ENCODE results near the gene PPARGC1A.
A peak's percentile ranks its signal among the peaks of the same experiment; 100 is the strongest.

PPARGC1A gene

GRCh38 chr4:23889814-23890341, at the start of gene PPARGC1A:
Gene PPARGC1A, minus strand, starts transcription at chr4:23890047. Its CDS starts 90 bp downstream, at chr4:23889957.
- Mint-ChIP-seq H3K27ac (no peak within 1 kb of the TSS), H3K4me3 (peak within 1 kb of the TSS; percentile 85)

GRCh38 chr4:23938796-23939195, 48.9 kb upstream of the PPARGC1A start:
- no peaks in the 10 kb centered on the region for H3K27me3 Mint-ChIP-seq (ENCODE audit: low read depth, poor library complexity)
- H3K4me3 Mint-ChIP-seq, result no peak overlapping the region
- no peaks in the 10 kb centered on the region for H3K9me3 Mint-ChIP-seq
- H3K36me3 Mint-ChIP-seq (ENCODE audit: low read depth), result no peaks in the 10 kb centered on the region
- TF ChIP-seq CTCF (IDR thresholded peaks at IDR 0.05), result no peak
- no peak for DNase-seq
- H3K27ac Mint-ChIP-seq, result no peak overlapping the region
- H3K4me1 Mint-ChIP-seq, result peaks cover 12% of the 10 kb centered on the region

More at GRCh38 chr4:23889814-23890341, at the start of gene PPARGC1A:
- Mint-ChIP-seq H3K36me3 (ENCODE audit: low read depth) (no peaks in the 10 kb centered on the region), H3K4me1 (peaks cover 27% of the 10 kb centered on the region), H3K27me3 (ENCODE audit: low read depth, poor library complexity) (peaks cover 29% of the 10 kb centered on the region), H3K9me3 (no peaks in the 10 kb centered on the region)
- TF ChIP-seq CTCF (IDR thresholded peaks at IDR 0.05), result no peak
- DNase-seq, result peak; percentile 51

GRCh38 chr4:23937173-23937572, 47.3 kb upstream of the PPARGC1A start:
- H3K4me3 Mint-ChIP-seq, result no peak overlapping the region
- H3K4me1 Mint-ChIP-seq, result peaks cover 1% of the 10 kb centered on the region
- DNase-seq, result no peak
- H3K36me3 Mint-ChIP-seq (ENCODE audit: low read depth), result no peaks in the 10 kb centered on the region
- no peak for TF ChIP-seq CTCF (IDR thresholded peaks at IDR 0.05)
- H3K27ac Mint-ChIP-seq, result no peak overlapping the region
- H3K9me3 Mint-ChIP-seq, result no peaks in the 10 kb centered on the region
- H3K27me3 Mint-ChIP-seq (ENCODE audit: low read depth, poor library complexity), result no peaks in the 10 kb centered on the region

DNA sequence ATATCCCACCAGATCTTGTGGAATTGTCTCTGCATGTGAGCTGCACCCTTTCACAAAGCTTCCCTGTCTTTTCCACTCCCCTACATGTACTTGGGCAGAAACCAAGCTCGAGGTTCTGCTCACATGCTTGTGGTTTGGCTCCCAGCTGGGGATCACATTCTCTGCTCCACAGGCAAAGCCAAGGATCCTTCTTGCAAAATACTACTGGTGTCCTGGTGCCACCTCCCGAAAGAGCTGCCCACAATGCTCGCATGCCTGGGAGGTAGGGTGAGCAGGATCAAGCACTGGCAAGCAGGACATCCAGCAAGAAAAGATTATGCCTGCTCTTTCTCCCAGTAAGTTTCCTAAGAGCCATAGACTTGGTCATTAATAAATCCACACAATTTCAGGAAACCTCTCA, 45.1 kb upstream of the PPARGC1A start:
- no peak overlapping the region for H3K27ac Mint-ChIP-seq
- no peak for DNase-seq

DNA sequence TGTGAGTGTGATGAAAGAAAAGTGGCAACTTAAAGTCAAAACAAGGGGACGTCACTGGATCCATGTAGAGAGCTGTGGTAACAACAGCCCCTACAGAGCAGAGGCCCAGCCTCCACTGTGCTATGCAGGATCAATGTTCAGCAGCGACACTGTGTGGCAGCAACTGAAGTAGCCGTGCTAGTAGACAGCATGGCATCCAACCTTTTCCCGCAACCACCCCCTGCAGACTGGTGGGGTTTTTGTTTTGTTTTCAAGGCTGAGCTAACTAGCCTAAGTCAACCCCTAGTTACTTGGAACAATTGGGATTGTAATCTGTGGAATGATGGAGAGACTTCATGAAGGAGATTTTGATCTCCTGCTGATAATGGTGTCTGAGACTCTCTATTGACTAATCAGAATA, 44.4 kb upstream of the PPARGC1A start:
- Mint-ChIP-seq H3K4me1 (peaks cover 13% of the 10 kb centered on the region), H3K36me3 (ENCODE audit: low read depth) (no peaks in the 10 kb centered on the region), H3K27ac (no peak overlapping the region), H3K27me3 (ENCODE audit: low read depth, poor library complexity) (no peaks in the 10 kb centered on the region), H3K4me3 (no peak overlapping the region), H3K9me3 (no peaks in the 10 kb centered on the region)
- no peak for TF ChIP-seq CTCF (IDR thresholded peaks at IDR 0.05)
- DNase-seq, result no peak

More for the DNA sequence above, 45.1 kb upstream of the PPARGC1A start:
- H3K4me1 Mint-ChIP-seq, result peaks cover 13% of the 10 kb centered on the region
- TF ChIP-seq CTCF (IDR thresholded peaks at IDR 0.05), result no peak
- no peak overlapping the region for H3K4me3 Mint-ChIP-seq
- no peaks in the 10 kb centered on the region for H3K27me3 Mint-ChIP-seq (ENCODE audit: low read depth, poor library complexity)
- no peaks in the 10 kb centered on the region for H3K36me3 Mint-ChIP-seq (ENCODE audit: low read depth)
- no peaks in the 10 kb centered on the region for H3K9me3 Mint-ChIP-seq

DNA sequence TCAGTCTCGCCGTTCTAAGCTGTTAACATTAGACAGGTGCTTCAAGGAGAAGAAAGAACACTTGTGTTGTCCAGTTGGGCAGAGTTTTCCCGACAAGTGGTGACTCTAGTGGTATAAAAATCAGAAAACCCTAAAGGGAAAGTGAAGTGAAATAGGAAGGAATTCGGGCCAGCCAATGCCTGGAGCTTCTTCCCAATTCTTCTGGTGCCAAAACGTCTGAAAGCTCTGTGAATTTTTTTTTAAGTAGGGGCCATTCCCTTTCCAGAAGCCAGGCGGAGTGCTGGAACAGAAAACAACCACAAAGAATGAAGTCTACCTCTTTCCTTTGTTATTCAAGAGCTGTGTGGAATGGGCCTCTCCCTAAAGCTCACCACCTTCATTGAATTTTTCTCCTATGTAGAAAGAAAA, 43.1 kb upstream of the PPARGC1A start:
- Mint-ChIP-seq H3K27ac (no peak overlapping the region), H3K27me3 (ENCODE audit: low read depth, poor library complexity) (no peaks in the 10 kb centered on the region), H3K4me1 (peaks cover 13% of the 10 kb centered on the region), H3K4me3 (no peak overlapping the region), H3K9me3 (no peaks in the 10 kb centered on the region), H3K36me3 (ENCODE audit: low read depth) (no peaks in the 10 kb centered on the region)
- no peak for DNase-seq
- no peak for TF ChIP-seq CTCF (IDR thresholded peaks at IDR 0.05)
